Fibroblast of lung (primary cell): ENCODE data around the gene NMRK1. TPM values are rescaled to one million over a fixed set of nuclear protein-coding genes. Genes with fewer than 3 reads are reported as not detected.

Experiments used
- DNase-seq, 2 donors: peaks; one replicate each; pipeline versions ENCODE4 v3.0.0 to v3.0.0-alpha.2; 2010; ENCODE audit warnings: low read depth in 2 of 2
- H2AFZ ChIP-seq: 2 replicates; pipeline ENCODE4 v1.5.1; 2012; ENCODE audit warnings: low read length, control low read depth, inconsistent platforms
- H3K27ac ChIP-seq: 2 replicates; pipeline ENCODE4 v1.5.1; 2011; ENCODE audit warnings: low read length, control low read depth; ENCODE audit not compliant: insufficient read depth
- H3K27me3 ChIP-seq: 2 replicates; pipeline ENCODE4 v1.5.1; 2011; ENCODE audit warnings: mild to moderate bottlenecking, low read length; ENCODE audit not compliant: control insufficient read depth, insufficient read depth
- H3K36me3 ChIP-seq: 2 replicates; pipeline ENCODE4 v1.5.1; 2011; ENCODE audit warnings: low read length; ENCODE audit not compliant: control insufficient read depth, insufficient read depth
- H3K4me1 ChIP-seq: 2 replicates; pipeline ENCODE4 v1.5.1; 2011; ENCODE audit warnings: low read length; ENCODE audit not compliant: control insufficient read depth, insufficient read depth; ENCODE audit errors: extremely low read depth
- H3K4me2 ChIP-seq: 2 replicates; pipeline ENCODE4 v1.5.1; 2011; ENCODE audit warnings: low read length, control low read depth; ENCODE audit not compliant: insufficient read depth; ENCODE audit errors: extremely low read depth
- H3K4me3 ChIP-seq, 4 experiments: fragments of 200-600 bp in 1 of 4; sonication (generic) in 1 of 4; replicated peaks in 1 of 4; 2 replicates each; pipeline ENCODE4 v1.5.1; 2011 to 2016; ENCODE audit warnings: low read length in 4 of 4, low read depth in 3 of 4, mild to moderate bottlenecking in 3 of 4, control low read depth in 2 of 4, inconsistent platforms in 1 of 4, mixed read lengths in 1 of 4; ENCODE audit not compliant: insufficient read depth in 1 of 4; ENCODE audit errors: control extremely low read depth in 1 of 4
- H3K79me2 ChIP-seq: 2 replicates; pipeline ENCODE4 v1.5.1; 2012; ENCODE audit warnings: mild to moderate bottlenecking, low read length, inconsistent platforms; ENCODE audit not compliant: control insufficient read depth, insufficient read depth
- H3K9ac ChIP-seq: 2 replicates; pipeline ENCODE4 v1.5.1; 2011; ENCODE audit warnings: mild to moderate bottlenecking, low read length, control low read depth; ENCODE audit not compliant: insufficient read depth
- H3K9me3 ChIP-seq: 2 replicates; pipeline ENCODE4 v1.5.1; 2012; ENCODE audit warnings: low read depth, low read length; ENCODE audit not compliant: control insufficient read depth, insufficient read depth
- H4K20me1 ChIP-seq: 2 replicates; pipeline ENCODE4 v1.5.1; 2011; ENCODE audit warnings: low read length; ENCODE audit not compliant: control insufficient read depth, insufficient read depth; ENCODE audit errors: extremely low read depth
- CTCF ChIP-seq, 2 donors: IDR thresholded peaks in 1 of 2; conservative IDR thresholded peaks in 1 of 2; 1 replicate in 1 of 2; 2 replicates in 1 of 2; pipeline ENCODE4 v1.5.1; 2011 to 2012; ENCODE audit warnings: low read length in 2 of 2, control low read depth in 1 of 2, inconsistent platforms in 1 of 2, low read depth in 1 of 2, mild to moderate bottlenecking in 1 of 2
- EZH2 ChIP-seq: IDR thresholded peaks from 2 replicates; pipeline ENCODE4 v1.5.1; 2012; ENCODE audit warnings: low read length, control low read depth, mild to moderate bottlenecking; ENCODE audit errors: missing control alignments
- polyA plus RNA-seq, 2 donors: library from polyadenylated mRNA; depleted of rRNA in 1 of 2; stranded (reverse) in 1 of 2; unstranded in 1 of 2; fragments of >200 nt; gene quantifications; 2 replicates each; pipeline ENCODE4 v1.2.1, GENCODE V29; 2011 to 2012; ENCODE audit warnings: missing spikeins in 1 of 2
- total RNA-seq: library from RNA; depleted of rRNA; stranded (reverse); fragments of >200 nt; gene quantifications from 2 replicates; pipeline ENCODE4 v1.2.1, GENCODE V29; 2014

NMRK1 gene
- total and polyA plus RNA-seq, 2 donors (not counting 1 experiment from before 2014, with no cell fraction given), result 19.4 to 33.9 TPM

- no peak overlapping the region for H3K27ac ChIP-seq
- H3K27me3 ChIP-seq, result no peaks in the 10 kb centered on the region
- peaks cover 12% of the 10 kb centered on the region for H3K4me1 ChIP-seq
- no peak overlapping the region for H3K9ac ChIP-seq
- TF ChIP-seq CTCF (conservative IDR thresholded peaks at IDR 0.05 in 1 of 2, IDR thresholded peaks at IDR 0.05 in 1 of 2; ENCODE audit: low read depth in 1 of 2, low read length in 2 of 2) (no peak), EZH2 (no peak)
- no peak overlapping the region for H3K4me3 ChIP-seq
- no peaks in the 10 kb centered on the region for H3K36me3 ChIP-seq
- H4K20me1 ChIP-seq, result no peaks in the 10 kb centered on the region
- no peak for DNase-seq
- no peaks in the 10 kb centered on the region for H3K9me3 ChIP-seq
- H3K79me2 ChIP-seq, result no peaks in the 10 kb centered on the region
- H2AFZ ChIP-seq, result no peak overlapping the region
- H3K4me2 ChIP-seq, result no peak overlapping the region
Measured at GRCh38 chr9:75041041-75041440, 46.9 kb downstream of the NMRK1 start.

DNA sequence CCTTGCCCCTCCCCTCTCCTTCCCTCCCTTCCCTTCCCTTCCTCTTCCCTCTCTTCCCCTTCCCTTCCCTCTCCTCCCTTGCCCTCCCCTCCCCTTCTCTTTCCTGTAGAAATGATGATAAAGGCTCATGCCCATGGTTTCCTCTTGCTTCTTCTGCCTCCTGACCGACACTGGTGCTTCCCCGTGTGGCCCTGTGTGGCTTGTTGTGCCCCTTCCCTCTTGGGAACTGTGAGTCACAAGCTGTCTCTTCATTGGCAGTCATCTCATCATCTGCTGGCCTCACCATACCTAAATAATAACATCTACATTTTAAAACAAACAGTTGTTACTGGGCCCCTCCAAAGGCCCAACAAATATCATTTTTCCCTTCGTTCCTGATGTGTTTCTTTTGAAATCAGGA lies 48.2 kb downstream of the NMRK1 start:
- peak overlapping the region; percentile 68 for H3K27ac ChIP-seq
- no peaks in the 10 kb centered on the region for H4K20me1 ChIP-seq
- peaks cover 12% of the 10 kb centered on the region for H3K4me1 ChIP-seq
- H3K4me2 ChIP-seq, result no peak overlapping the region
- H3K27me3 ChIP-seq, result no peaks in the 10 kb centered on the region
- no peaks in the 10 kb centered on the region for H3K79me2 ChIP-seq
- H2AFZ ChIP-seq, result peak overlapping the region; percentile 75
- no peaks in the 10 kb centered on the region for H3K9me3 ChIP-seq
- no peak overlapping the region for H3K9ac ChIP-seq
- DNase-seq, result no peak
- TF ChIP-seq CTCF (conservative IDR thresholded peaks at IDR 0.05 in 1 of 2, IDR thresholded peaks at IDR 0.05 in 1 of 2; ENCODE audit: low read depth in 1 of 2, low read length in 2 of 2), result no peak
- no peak for TF ChIP-seq EZH2
- no peak overlapping the region for H3K4me3 ChIP-seq
- no peaks in the 10 kb centered on the region for H3K36me3 ChIP-seq

- peak overlapping the region; percentile 75 for H2AFZ ChIP-seq
- H3K9ac ChIP-seq, result no peak overlapping the region
- H3K27me3 ChIP-seq, result no peaks in the 10 kb centered on the region
- no peaks in the 10 kb centered on the region for H3K9me3 ChIP-seq
- peak; percentile 78 to 84 for DNase-seq
- H3K79me2 ChIP-seq, result no peaks in the 10 kb centered on the region
- H3K4me1 ChIP-seq, result peaks cover 12% of the 10 kb centered on the region
- H3K4me2 ChIP-seq, result peak overlapping the region; percentile 67
- no peaks in the 10 kb centered on the region for H3K36me3 ChIP-seq
- no peak for TF ChIP-seq CTCF (conservative IDR thresholded peaks at IDR 0.05 in 1 of 2, IDR thresholded peaks at IDR 0.05 in 1 of 2; ENCODE audit: low read depth in 1 of 2, low read length in 2 of 2)
- TF ChIP-seq EZH2, result no peak
- peak overlapping the region; percentile 68 for H3K27ac ChIP-seq
- no peak overlapping the region for H3K4me3 ChIP-seq
- no peaks in the 10 kb centered on the region for H4K20me1 ChIP-seq
Measured at GRCh38 chr9:75039009-75039408, 48.9 kb downstream of the NMRK1 start.
